Effector memory CD4-positive, alpha-beta T cell (primary cell): ENCODE data around the gene LSS.
A peak's percentile ranks its signal among the peaks of the same experiment; 100 is the strongest.
"Not testable (repeated sequence)": the region's sequence is repeated elsewhere in the genome, so short reads cannot be mapped to it uniquely, and the experiment has no call there.

Experiments
- DNase-seq, 3 donors: peaks; one replicate each; pipeline ENCODE4 v3.0.0-alpha.2; 2020
- H3K27ac ChIP-seq: 2 replicates; pipeline ENCODE4 v1.7.0; 2013; ENCODE audit warnings: mild to moderate bottlenecking, low read length, moderate library complexity; ENCODE audit not compliant: insufficient read depth, poor library complexity, severe bottlenecking
- H3K27me3 ChIP-seq: replicated peaks from 2 replicates; pipeline ENCODE4 v1.7.0; 2013; ENCODE audit warnings: mild to moderate bottlenecking, low read length; ENCODE audit not compliant: insufficient read depth, control insufficient read depth, poor library complexity, severe bottlenecking
- H3K36me3 ChIP-seq: 2 replicates; pipeline ENCODE4 v1.7.0; 2013; ENCODE audit warnings: mild to moderate bottlenecking, low read length, moderate library complexity; ENCODE audit not compliant: control insufficient read depth, insufficient read depth
- H3K4me1 ChIP-seq: 2 replicates; pipeline ENCODE4 v1.7.0; 2013; ENCODE audit warnings: low read length, mild to moderate bottlenecking; ENCODE audit not compliant: control insufficient read depth, insufficient read depth, poor library complexity, severe bottlenecking
- H3K4me3 ChIP-seq: 2 replicates; pipeline ENCODE4 v1.7.0; 2013; ENCODE audit warnings: low read length, low read depth, mild to moderate bottlenecking; ENCODE audit not compliant: insufficient read depth, poor library complexity, severe bottlenecking
- H3K9me3 ChIP-seq: 2 replicates; pipeline ENCODE4 v1.7.0; 2013; ENCODE audit warnings: mild to moderate bottlenecking, low read length, moderate library complexity; ENCODE audit not compliant: control insufficient read depth

The LSS gene

DNA sequence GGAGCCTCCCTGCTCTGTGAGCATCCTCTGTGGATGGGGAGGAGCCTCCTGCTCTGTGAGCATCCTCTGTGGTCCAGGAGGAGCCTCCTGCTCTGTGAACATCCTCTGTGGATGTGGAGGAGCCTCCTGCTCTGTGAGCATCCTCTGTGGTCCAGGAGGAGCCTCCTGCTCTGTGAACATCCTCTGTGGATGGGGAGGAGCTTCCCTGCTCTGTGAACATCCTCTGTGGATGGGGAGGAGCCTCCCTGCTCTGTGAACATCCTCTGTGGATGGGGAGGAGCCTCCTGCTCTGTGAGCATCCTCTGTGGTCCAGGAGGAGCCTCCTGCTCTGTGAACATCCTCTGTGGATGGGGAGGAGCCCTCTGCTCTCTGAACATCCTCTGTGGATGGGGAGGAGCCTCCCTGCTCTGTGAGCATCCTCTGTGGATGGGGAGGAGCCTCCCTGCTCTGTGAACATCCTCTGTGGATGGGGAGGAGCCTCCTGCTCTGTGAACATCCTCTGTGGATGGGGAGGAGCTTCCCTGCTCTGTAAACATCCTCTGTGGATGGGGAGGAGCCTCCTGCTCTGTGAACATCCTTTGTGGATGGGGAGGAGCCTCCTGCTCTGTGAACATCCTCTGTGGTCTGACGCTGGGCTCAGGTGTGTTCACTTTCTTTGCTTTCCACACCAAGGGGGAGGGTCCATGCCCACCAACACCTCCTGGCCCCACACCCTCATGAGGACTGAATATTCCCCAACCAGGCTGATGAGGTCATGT, 58.0 kb downstream of the LSS start:
- H3K27me3 ChIP-seq, H3K4me1 ChIP-seq, H3K4me3 ChIP-seq, H3K36me3 ChIP-seq, H3K9me3 ChIP-seq, H3K27ac ChIP-seq: not testable (repeated sequence)
- DNase-seq, result peak in 1 of 3 donors; percentile 14

DNA sequence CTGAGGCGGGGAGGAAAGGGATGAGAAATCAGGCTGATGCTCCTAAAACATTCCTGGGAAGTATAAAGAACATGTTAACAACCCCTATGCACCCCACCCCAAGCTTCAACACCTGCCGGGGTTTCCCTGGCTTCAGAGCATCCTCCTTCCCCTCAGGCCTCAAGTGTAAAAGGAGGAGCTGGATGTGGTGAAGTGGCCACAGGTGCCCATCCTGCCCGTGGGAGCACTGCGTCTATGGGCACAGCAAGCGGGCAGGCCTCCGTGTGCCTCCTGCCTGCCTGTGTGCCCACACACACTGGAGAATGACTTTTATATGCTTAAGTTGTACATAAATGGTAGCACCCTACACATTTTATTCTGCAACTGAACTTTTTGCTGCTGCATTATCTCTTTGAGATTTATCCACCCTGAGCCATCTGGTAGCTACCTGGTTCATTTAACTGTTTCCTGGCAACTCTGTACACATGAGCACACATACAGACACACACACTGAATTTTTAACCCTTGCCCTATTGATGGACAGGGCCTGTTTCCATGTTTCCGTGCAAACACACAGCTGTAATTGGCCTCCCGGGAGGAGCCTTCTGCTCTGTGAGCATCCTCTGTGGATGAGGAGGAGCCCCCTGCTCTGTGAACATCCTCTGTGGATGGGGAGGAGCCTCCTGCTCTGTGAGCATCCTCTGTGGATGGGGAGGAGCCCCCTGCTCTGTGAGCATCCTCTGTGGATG, 59.8 kb downstream of the LSS start:
- no peak for DNase-seq
- Histone ChIP-seq H3K9me3 (no peaks in the 10 kb centered on the region), H3K4me1 (no peaks in the 10 kb centered on the region), H3K27me3 (no peaks in the 10 kb centered on the region), H3K36me3 (no peaks in the 10 kb centered on the region), H3K27ac (no peak overlapping the region), H3K4me3 (no peak overlapping the region)

GRCh38 chr21:46168238-46168637, 60.3 kb downstream of the LSS start:
- H3K9me3 ChIP-seq, result no peaks in the 10 kb centered on the region
- H3K27ac ChIP-seq, result no peak overlapping the region
- H3K27me3 ChIP-seq, result no peaks in the 10 kb centered on the region
- H3K4me3 ChIP-seq, result no peak overlapping the region
- DNase-seq, result no peak
- H3K36me3 ChIP-seq, result no peaks in the 10 kb centered on the region
- no peaks in the 10 kb centered on the region for H3K4me1 ChIP-seq

- H3K27ac ChIP-seq, result no peak overlapping the region
- no peaks in the 10 kb centered on the region for H3K36me3 ChIP-seq
- no peaks in the 10 kb centered on the region for H3K9me3 ChIP-seq
- H3K4me3 ChIP-seq, result no peak overlapping the region
- no peaks in the 10 kb centered on the region for H3K4me1 ChIP-seq
- DNase-seq, result no peak
- H3K27me3 ChIP-seq, result no peaks in the 10 kb centered on the region
Observed at GRCh38 chr21:46165098-46165497, 63.5 kb downstream of the LSS start.

GRCh38 chr21:46163380-46163779, 65.2 kb downstream of the LSS start:
- Histone ChIP-seq H3K36me3 (no peaks in the 10 kb centered on the region), H3K27me3 (no peaks in the 10 kb centered on the region), H3K4me1 (no peaks in the 10 kb centered on the region), H3K4me3 (no peak overlapping the region), H3K9me3 (no peaks in the 10 kb centered on the region), H3K27ac (no peak overlapping the region)
- no peak for DNase-seq

- Histone ChIP-seq H3K4me3 (no peak overlapping the region), H3K27ac (no peak overlapping the region), H3K9me3 (no peaks in the 10 kb centered on the region), H3K36me3 (no peaks in the 10 kb centered on the region), H3K27me3 (no peaks in the 10 kb centered on the region), H3K4me1 (no peaks in the 10 kb centered on the region)
- DNase-seq, result no peak
Observed at GRCh38 chr21:46161633-46162592, 66.7 kb downstream of the LSS start.

GRCh38 chr21:46160907-46161632, 67.5 kb downstream of the LSS start:
- no peak for DNase-seq
- Histone ChIP-seq H3K4me3 (no peak overlapping the region), H3K36me3 (no peaks in the 10 kb centered on the region), H3K27me3 (no peaks in the 10 kb centered on the region), H3K27ac (no peak overlapping the region), H3K9me3 (no peaks in the 10 kb centered on the region), H3K4me1 (no peaks in the 10 kb centered on the region)

DNA sequence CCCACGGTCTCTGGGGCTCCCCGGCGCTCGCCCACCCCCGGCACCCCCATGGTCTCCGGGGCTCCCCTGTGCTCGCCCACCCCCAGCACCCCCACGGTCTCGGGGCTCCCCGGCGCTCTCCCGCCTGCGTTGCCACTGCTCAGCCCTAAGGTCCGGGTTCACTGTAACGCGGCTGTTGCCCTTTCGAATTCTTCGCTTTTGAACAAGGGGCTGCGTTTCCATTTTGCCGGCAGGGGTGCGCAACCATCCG, 68.0 kb downstream of the LSS start:
- H3K4me1 ChIP-seq, result no peaks in the 10 kb centered on the region
- no peaks in the 10 kb centered on the region for H3K27me3 ChIP-seq
- H3K9me3 ChIP-seq, result no peaks in the 10 kb centered on the region
- H3K27ac ChIP-seq, result no peak overlapping the region
- H3K36me3 ChIP-seq, result no peaks in the 10 kb centered on the region
- no peak overlapping the region for H3K4me3 ChIP-seq
- DNase-seq, result no peak

GRCh38 chr21:46159841-46160656, 68.5 kb downstream of the LSS start:
- H3K27me3 ChIP-seq, result no peaks in the 10 kb centered on the region
- no peaks in the 10 kb centered on the region for H3K4me1 ChIP-seq
- H3K36me3 ChIP-seq, result no peaks in the 10 kb centered on the region
- no peak overlapping the region for H3K4me3 ChIP-seq
- DNase-seq, result no peak
- H3K27ac ChIP-seq, result no peak overlapping the region
- H3K9me3 ChIP-seq, result no peaks in the 10 kb centered on the region
